ENCODE results near the gene EFNA3.
A peak's percentile ranks its signal among the peaks of the same experiment; 100 is the strongest.

The EFNA3 gene

DNA sequence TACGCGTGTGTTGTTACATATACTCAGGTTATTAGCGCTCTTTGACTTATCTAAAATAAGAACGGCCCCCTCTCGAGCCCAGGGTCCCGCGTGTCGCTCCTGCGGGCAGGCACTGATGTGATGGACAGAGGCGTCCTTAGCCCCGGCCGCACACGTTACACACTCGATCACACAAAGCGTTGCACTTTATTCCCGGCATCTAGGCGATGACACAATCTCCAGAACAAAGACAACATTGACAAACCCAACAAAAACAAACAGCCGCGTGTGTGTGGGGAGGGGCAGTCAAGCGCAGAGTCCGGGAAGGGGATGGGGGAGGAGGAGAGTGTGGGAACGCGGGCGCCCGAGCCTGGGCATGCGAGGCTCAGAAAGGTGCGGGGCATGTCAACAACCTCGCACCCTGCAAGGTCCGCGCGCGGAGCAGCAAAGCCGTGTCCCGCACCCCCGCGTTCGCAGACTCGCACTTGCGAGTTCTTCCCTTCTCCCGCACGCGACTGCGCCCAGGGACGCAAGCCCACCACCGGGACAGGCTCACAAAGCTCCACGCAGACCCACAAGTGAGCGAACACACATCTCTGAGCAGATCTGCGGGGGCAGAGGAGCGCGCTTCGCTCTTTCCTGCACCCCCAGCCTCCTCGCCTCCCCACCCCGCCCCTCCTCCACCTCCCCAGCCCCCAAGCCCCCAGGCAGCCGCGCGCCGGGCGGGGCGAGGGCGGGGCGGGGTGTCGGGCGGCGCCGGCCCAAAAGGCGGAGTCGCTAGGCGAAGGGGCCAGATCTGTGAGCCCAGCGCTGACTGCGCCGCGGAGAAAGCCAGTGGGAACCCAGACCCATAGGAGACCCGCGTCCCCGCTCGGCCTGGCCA is 48.7 kb downstream of the EFNA3 start, which contains the start of gene EFNA1:
TSS of gene EFNA1 (plus strand) at position 772 of the 862 bp plus-strand sequence. CDS start 102 bp downstream, outside the sequence.
- Mint-ChIP-seq H3K4me1 (peaks cover 21% of the 10 kb centered on the region), H3K27ac (no peak within 1 kb of the TSS), H3K36me3 (no peaks in the 10 kb centered on the region), H3K27me3 (peaks cover 24% of the 10 kb centered on the region), H3K4me3 (peak within 1 kb of the TSS; percentile 84), H3K9me3 (no peaks in the 10 kb centered on the region)
- DNase-seq (ENCODE audit: low spot score in 2 of 2) = peak in 1 of 2 donors; percentile 45
- peak; percentile 61 for ATAC-seq (ENCODE audit: low read depth)

DNA sequence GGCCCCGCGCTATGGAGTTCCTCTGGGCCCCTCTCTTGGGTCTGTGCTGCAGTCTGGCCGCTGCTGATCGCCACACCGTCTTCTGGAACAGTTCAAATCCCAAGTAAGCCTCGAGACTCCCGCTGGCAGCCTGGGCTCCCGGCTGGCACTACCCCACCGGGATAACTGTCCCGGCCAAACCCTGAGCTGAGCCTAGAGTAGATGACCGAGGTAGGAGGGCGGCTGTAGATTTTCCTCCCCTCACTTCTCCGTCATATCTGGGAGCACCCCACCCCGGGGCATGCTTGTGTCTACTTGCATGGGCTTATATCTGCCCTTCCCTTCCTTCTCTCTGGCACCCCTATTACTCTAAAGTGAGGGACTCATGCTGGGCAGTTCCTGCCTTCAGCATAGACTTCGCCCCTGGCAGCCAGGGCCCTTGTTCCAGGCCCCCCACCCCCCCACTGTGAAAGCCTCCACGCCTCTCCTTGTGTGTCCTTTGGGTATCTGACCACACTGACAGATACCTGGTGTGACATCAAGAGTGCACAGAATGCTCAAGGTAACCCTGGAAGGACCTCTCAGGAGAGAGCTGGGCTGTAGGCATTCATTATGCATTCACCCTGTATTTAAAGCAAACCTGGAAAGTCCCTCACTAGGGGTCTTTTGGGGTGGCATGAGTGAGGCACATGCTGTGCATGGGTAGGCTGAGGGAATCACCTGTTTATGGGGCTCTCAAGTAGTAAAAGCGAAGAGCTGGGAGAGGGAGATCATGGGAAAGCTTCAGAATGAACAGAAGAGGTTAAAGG is 49.5 kb downstream of the EFNA3 start:
- DNase-seq (ENCODE audit: low spot score in 2 of 2) (no peak), ATAC-seq (ENCODE audit: low read depth) (no peak)
- Mint-ChIP-seq H3K36me3 (no peaks in the 10 kb centered on the region), H3K4me1 (peaks cover 22% of the 10 kb centered on the region), H3K27ac (no peak overlapping the region), H3K4me3 (peak overlapping the region; percentile 71), H3K9me3 (no peaks in the 10 kb centered on the region), H3K27me3 (peaks cover 24% of the 10 kb centered on the region)

DNA sequence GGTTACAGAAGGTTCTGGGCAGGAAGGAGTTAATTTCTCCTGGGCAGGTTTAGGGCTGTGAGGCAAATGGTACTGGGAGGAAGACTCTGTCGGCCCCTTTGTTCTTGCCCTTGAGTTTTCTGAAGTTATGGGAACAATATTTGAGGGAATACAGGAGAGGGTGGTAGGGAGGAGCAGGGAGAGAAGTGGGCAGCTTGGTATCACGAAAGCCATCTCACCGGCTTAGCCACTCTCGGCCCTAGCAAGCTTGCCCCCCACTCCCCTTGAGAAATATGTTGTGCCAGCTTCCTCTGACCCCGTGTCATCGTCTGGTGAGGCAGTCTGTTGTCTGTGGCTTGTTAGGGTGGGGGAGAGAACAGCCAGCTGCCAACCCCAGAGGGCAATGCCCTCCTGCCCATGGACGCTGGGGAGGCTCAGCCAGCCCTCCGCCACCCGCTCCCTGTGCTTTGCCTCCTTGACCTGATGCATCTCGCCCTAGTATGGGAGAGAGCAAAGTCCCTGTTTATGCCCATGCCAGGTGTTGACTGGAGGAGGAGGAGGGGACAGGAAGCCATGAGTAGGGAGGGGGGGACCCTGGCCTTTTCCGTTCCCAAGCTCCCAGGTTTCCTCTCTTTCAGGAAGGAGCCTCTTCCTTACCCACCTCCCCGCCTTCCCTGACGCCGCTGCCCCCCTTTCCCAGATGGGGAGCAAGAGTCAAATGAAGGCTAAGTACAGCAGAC is 50.3 kb downstream of the EFNA3 start:
- peaks cover 23% of the 10 kb centered on the region for H3K4me1 Mint-ChIP-seq
- peaks cover 24% of the 10 kb centered on the region for H3K27me3 Mint-ChIP-seq
- H3K4me3 Mint-ChIP-seq = no peak overlapping the region
- no peak overlapping the region for H3K27ac Mint-ChIP-seq
- no peaks in the 10 kb centered on the region for H3K36me3 Mint-ChIP-seq
- H3K9me3 Mint-ChIP-seq = no peaks in the 10 kb centered on the region
- ATAC-seq (ENCODE audit: low read depth) = no peak
- no peak for DNase-seq (ENCODE audit: low spot score in 2 of 2)

DNA sequence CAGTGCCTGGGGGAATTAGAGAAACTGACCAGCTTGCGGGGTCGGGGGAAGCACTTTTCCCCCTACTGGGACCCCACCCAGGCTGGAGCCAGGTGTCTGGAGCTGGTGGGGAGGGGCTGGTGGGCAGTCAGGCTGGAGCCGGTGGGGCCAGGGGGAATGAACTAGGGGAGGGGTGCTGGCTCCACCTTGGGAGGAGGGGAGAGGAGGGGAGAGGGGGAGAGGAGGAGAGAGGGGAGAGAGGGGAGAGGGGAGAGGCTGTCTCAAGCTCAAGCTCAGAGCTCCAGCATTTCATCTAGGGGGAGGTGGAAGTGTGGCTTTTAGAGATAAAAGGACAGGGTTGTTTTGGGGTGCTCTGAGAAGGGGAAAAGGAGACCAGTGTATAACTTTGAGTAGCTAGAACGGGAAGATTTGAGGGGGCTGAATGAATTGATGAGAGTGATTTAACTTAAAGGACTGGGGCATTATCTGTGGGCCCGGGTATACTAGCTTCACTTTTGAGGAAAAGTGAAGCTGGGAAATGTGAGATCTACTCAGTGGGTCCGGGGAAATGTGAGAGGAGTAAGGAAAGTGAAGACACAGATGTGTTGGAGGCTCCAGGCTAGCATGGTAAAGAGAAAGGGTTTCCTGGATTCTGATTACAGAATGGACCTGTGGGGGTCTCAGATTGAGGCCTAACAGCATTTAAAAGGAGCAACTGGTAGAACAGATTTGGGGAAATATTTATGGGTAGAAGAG is 51.8 kb downstream of the EFNA3 start:
- no peaks in the 10 kb centered on the region for H3K9me3 Mint-ChIP-seq
- no peak for DNase-seq (ENCODE audit: low spot score in 2 of 2)
- no peaks in the 10 kb centered on the region for H3K36me3 Mint-ChIP-seq
- peaks cover 21% of the 10 kb centered on the region for H3K27me3 Mint-ChIP-seq
- peaks cover 28% of the 10 kb centered on the region for H3K4me1 Mint-ChIP-seq
- no peak for ATAC-seq (ENCODE audit: low read depth)
- H3K4me3 Mint-ChIP-seq = no peak overlapping the region
- no peak overlapping the region for H3K27ac Mint-ChIP-seq

DNA sequence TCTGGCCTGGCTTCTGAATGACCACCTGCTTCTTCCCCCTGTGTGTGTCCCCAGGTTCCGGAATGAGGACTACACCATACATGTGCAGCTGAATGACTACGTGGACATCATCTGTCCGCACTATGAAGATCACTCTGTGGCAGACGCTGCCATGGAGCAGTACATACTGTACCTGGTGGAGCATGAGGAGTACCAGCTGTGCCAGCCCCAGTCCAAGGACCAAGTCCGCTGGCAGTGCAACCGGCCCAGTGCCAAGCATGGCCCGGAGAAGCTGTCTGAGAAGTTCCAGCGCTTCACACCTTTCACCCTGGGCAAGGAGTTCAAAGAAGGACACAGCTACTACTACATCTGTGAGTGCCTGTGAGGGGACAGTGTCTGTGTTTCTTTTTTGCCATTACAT is 52.6 kb downstream of the EFNA3 start:
- Mint-ChIP-seq H3K27ac (no peak overlapping the region), H3K4me1 (peaks cover 31% of the 10 kb centered on the region), H3K27me3 (peaks cover 19% of the 10 kb centered on the region), H3K9me3 (no peaks in the 10 kb centered on the region), H3K36me3 (peaks cover 1% of the 10 kb centered on the region), H3K4me3 (no peak overlapping the region)
- DNase-seq (ENCODE audit: low spot score in 2 of 2) (no peak), ATAC-seq (ENCODE audit: low read depth) (no peak)

DNA sequence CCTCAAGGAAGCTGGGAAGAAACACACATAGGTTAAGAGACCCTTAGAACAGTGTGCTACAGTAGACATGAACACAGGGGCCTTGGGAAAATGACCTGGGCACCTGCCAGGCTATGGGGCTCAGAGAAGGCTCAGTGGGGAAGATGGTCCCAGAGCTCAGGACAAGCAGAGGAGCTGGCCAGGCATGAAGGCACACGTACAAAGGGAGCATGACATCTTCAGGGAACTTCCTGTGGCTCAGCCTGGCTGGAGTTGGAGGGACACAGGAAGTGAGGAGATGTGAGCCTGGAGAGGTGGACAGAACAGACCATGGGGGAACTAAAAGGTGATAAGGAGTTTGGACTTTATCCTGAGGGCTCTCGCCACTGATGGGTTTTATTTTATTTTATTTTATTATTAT is 53.2 kb downstream of the EFNA3 start:
- no peaks in the 10 kb centered on the region for H3K9me3 Mint-ChIP-seq
- peaks cover 1% of the 10 kb centered on the region for H3K36me3 Mint-ChIP-seq
- H3K4me3 Mint-ChIP-seq = no peak overlapping the region
- ATAC-seq (ENCODE audit: low read depth) (no peak), DNase-seq (ENCODE audit: low spot score in 2 of 2) (no peak)
- H3K27ac Mint-ChIP-seq = no peak overlapping the region
- peaks cover 32% of the 10 kb centered on the region for H3K4me1 Mint-ChIP-seq
- H3K27me3 Mint-ChIP-seq = peaks cover 15% of the 10 kb centered on the region

DNA sequence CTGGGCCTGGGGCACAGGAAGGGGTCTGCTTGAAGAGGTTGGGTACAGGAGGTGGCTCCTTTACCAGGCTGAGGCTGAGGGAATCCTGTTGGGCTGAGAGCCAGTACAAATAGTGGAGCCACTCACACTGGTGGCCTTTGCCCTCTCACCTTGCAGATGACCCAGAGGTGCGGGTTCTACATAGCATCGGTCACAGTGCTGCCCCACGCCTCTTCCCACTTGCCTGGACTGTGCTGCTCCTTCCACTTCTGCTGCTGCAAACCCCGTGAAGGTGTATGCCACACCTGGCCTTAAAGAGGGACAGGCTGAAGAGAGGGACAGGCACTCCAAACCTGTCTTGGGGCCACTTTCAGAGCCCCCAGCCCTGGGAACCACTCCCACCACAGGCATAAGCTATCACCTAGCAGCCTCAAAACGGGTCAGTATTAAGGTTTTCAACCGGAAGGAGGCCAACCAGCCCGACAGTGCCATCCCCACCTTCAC is 55.2 kb downstream of the EFNA3 start:
- DNase-seq (ENCODE audit: low spot score in 2 of 2) = no peak
- peaks cover 1% of the 10 kb centered on the region for H3K36me3 Mint-ChIP-seq
- peaks cover 24% of the 10 kb centered on the region for H3K4me1 Mint-ChIP-seq
- no peak overlapping the region for H3K4me3 Mint-ChIP-seq
- no peaks in the 10 kb centered on the region for H3K9me3 Mint-ChIP-seq
- no peak for ATAC-seq (ENCODE audit: low read depth)
- no peak overlapping the region for H3K27ac Mint-ChIP-seq
- H3K27me3 Mint-ChIP-seq = peaks cover 4% of the 10 kb centered on the region

DNA sequence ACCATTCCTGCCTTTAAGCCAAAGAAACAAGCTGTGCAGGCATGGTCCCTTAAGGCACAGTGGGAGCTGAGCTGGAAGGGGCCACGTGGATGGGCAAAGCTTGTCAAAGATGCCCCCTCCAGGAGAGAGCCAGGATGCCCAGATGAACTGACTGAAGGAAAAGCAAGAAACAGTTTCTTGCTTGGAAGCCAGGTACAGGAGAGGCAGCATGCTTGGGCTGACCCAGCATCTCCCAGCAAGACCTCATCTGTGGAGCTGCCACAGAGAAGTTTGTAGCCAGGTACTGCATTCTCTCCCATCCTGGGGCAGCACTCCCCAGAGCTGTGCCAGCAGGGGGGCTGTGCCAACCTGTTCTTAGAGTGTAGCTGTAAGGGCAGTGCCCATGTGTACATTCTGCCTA is 55.7 kb downstream of the EFNA3 start:
- peaks cover 2% of the 10 kb centered on the region for H3K27me3 Mint-ChIP-seq
- no peak overlapping the region for H3K27ac Mint-ChIP-seq
- peaks cover 24% of the 10 kb centered on the region for H3K4me1 Mint-ChIP-seq
- H3K4me3 Mint-ChIP-seq = peak overlapping the region; percentile 95
- H3K36me3 Mint-ChIP-seq = peaks cover 1% of the 10 kb centered on the region
- no peaks in the 10 kb centered on the region for H3K9me3 Mint-ChIP-seq
- DNase-seq (ENCODE audit: low spot score in 2 of 2) (no peak), ATAC-seq (ENCODE audit: low read depth) (no peak)

DNA sequence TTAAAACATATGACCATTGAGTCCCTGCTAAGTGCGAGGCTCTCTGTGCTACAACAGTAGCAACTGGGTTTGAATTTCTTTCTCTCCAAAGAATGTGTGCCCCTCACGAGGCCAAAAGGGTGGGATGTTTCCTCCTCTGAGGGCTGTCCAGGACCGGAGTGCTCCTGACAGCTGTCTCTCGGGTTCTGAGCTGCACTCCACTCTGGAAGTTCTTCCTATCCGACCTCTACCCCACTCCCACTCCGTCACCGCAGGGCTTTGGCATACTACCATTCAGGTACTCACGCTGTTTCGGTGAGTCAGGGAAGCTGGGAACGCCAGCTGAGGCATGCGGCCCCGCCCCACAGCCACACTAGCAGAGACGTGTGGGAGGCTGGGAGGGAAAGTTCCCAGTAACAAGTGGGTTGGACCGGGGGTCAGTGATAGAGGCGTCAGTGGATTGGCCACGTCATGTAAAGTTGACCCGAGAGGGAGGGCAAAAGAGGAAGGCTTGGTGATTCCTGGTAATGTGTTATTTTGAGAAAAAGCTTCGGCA is 56.3 kb downstream of the EFNA3 start:
- H3K4me3 Mint-ChIP-seq = peak overlapping the region; percentile 95
- peak overlapping the region; percentile 99 for H3K27ac Mint-ChIP-seq
- no peaks in the 10 kb centered on the region for H3K9me3 Mint-ChIP-seq
- ATAC-seq (ENCODE audit: low read depth) (no peak), DNase-seq (ENCODE audit: low spot score in 2 of 2) (no peak)
- peaks cover 1% of the 10 kb centered on the region for H3K36me3 Mint-ChIP-seq
- H3K27me3 Mint-ChIP-seq = no peaks in the 10 kb centered on the region
- H3K4me1 Mint-ChIP-seq = peaks cover 24% of the 10 kb centered on the region

DNA sequence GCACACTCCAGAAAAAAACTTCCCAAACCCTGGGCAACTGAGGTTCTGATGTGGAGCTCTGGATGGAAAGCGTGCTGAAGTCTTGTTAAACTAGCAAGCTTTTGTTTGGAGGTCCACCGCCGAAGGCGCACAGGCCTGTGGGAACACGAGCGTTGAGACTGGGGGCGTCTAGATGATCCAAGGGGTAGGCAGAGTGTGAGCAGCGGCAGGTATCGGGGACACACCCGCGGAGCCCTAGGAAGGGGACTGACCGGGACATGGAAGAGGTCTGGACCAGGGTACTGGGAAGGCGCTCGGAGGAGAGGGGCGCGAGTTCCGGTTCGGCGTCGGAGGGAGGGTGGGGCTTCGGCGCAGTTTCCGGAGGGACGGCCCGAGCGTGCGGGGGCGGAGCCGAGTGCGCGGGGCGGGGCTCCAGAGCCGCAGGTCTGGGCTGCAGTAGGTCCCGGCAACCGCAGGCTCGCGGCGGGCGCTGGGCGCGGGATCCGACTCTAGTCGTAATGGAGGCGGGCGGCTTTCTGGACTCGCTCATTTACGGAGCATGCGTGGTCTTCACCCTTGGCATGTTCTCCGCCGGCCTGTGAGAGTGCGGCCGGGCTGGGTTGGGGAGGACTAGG is 56.9 kb downstream of the EFNA3 start, which contains the start of gene SLC50A1:
TSS of gene SLC50A1 (plus strand) at position 438 of the 614 bp plus-strand sequence. CDS start at position 498, 60 bp downstream.
- no peaks in the 10 kb centered on the region for H3K27me3 Mint-ChIP-seq
- H3K27ac Mint-ChIP-seq = peak within 1 kb of the TSS; percentile 99
- peak within 1 kb of the TSS; percentile 95 for H3K4me3 Mint-ChIP-seq
- peak; percentile 91 to 92 for DNase-seq (ENCODE audit: low spot score in 2 of 2)
- no peaks in the 10 kb centered on the region for H3K9me3 Mint-ChIP-seq
- peaks cover 24% of the 10 kb centered on the region for H3K4me1 Mint-ChIP-seq
- H3K36me3 Mint-ChIP-seq = peaks cover 1% of the 10 kb centered on the region
- ATAC-seq (ENCODE audit: low read depth) = peak; percentile 84

DNA sequence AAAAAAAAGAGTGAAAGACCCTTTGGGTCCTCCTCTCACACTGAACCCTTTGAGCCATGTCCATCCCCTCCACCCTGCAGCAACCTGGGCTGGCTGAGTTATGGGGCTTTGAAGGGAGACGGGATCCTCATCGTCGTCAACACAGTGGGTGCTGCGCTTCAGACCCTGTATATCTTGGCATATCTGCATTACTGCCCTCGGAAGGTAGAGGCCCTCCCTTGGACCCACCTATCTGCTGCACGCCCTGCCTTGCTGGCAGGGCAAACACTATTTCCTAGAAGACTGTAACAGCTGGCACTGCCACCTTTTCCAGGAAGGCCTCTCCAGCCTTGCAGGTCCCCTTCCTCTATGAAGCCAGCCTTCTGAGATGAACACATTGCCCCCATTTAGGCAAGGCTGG is 58.1 kb downstream of the EFNA3 start:
- DNase-seq (ENCODE audit: low spot score in 2 of 2) (no peak), ATAC-seq (ENCODE audit: low read depth) (no peak)
- H3K4me1 Mint-ChIP-seq = peaks cover 24% of the 10 kb centered on the region
- no peaks in the 10 kb centered on the region for H3K27me3 Mint-ChIP-seq
- peaks cover 1% of the 10 kb centered on the region for H3K36me3 Mint-ChIP-seq
- no peaks in the 10 kb centered on the region for H3K9me3 Mint-ChIP-seq
- peak overlapping the region; percentile 95 for H3K4me3 Mint-ChIP-seq
- H3K27ac Mint-ChIP-seq = peak overlapping the region; percentile 99
